CD4-positive, alpha-beta memory T cell (primary cell): Measurements from ENCODE around the gene LSP1. TPM values are rescaled to one million over a fixed set of nuclear protein-coding genes. Genes with fewer than 3 reads are reported as not detected.
A peak's percentile ranks its signal among the peaks of the same experiment; 100 is the strongest.

Experiments used
- CTCF ChIA-PET: fragments of 350-600 bp; sonication (Branson Sonifier 250); formaldehyde crosslinking; loops from one replicate; lab custom pipeline; 2021; ENCODE audit warnings: inconsistent platforms; ENCODE audit not compliant: partially characterized antibody; lab: Charles Lee
- POLR2A ChIA-PET: fragments of 350-600 bp; sonication (Branson Sonifier 250); formaldehyde crosslinking; loops from one replicate; lab custom pipeline; 2021; ENCODE audit not compliant: partially characterized antibody; lab: Charles Lee
- DNase-seq, 5 donors: peaks; one replicate each; pipeline versions ENCODE4 v3.0.0 to v3.0.0-alpha.2; 2020 to 2022; ENCODE audit warnings: mixed read lengths in 1 of 5
- H3K27ac ChIP-seq: one replicate; pipeline ENCODE4 v1.7.0; 2013; ENCODE audit warnings: low read depth, low read length
- H3K27me3 ChIP-seq: 2 replicates; pipeline ENCODE4 v1.7.0; 2013; ENCODE audit warnings: mild to moderate bottlenecking, low read length, moderate library complexity; ENCODE audit not compliant: insufficient read depth
- H3K36me3 ChIP-seq: 2 replicates; pipeline ENCODE4 v1.7.0; 2013; ENCODE audit warnings: mild to moderate bottlenecking, low read length, moderate library complexity; ENCODE audit not compliant: insufficient read depth
- H3K4me1 ChIP-seq: 2 replicates; pipeline ENCODE4 v1.7.0; 2013; ENCODE audit warnings: mild to moderate bottlenecking, low read length, moderate library complexity; ENCODE audit not compliant: insufficient read depth
- H3K4me3 ChIP-seq, 2 donors: one replicate each; pipeline ENCODE4 v1.7.0; 2013; ENCODE audit warnings: low read length in 2 of 2, mild to moderate bottlenecking in 1 of 2
- H3K9me3 ChIP-seq, 2 donors: one replicate each; pipeline ENCODE4 v1.7.0; 2013; ENCODE audit warnings: low read length in 2 of 2, control low read depth in 1 of 2; ENCODE audit not compliant: control insufficient read depth in 1 of 2
- H3K27ac Mint-ChIP-seq, 7 donors: one replicate each; pipeline ENCODE4 v1.8.0; 2020 to 2021; ENCODE audit warnings: mixed read lengths in 7 of 7, mild to moderate bottlenecking in 6 of 7, inconsistent platforms in 3 of 7, moderate library complexity in 3 of 7
- H3K27me3 Mint-ChIP-seq, 2 donors: one replicate each; pipeline ENCODE4 v1.8.0; 2020 to 2021; ENCODE audit warnings: mixed read lengths in 2 of 2
- H3K36me3 Mint-ChIP-seq, 2 donors: one replicate each; pipeline ENCODE4 v1.8.0; 2020 to 2021; ENCODE audit warnings: mixed read lengths in 2 of 2, inconsistent platforms in 1 of 2, mild to moderate bottlenecking in 1 of 2
- H3K4me1 Mint-ChIP-seq, 4 donors: one replicate each; pipeline ENCODE4 v1.8.0; 2020 to 2021; ENCODE audit warnings: mixed read lengths in 4 of 4, mild to moderate bottlenecking in 1 of 4
- H3K4me3 Mint-ChIP-seq, 8 donors: one replicate each; pipeline ENCODE4 v1.8.0; 2020 to 2021; ENCODE audit warnings: mixed read lengths in 8 of 8, mild to moderate bottlenecking in 7 of 8, moderate library complexity in 6 of 8, inconsistent platforms in 3 of 8
- H3K9me3 Mint-ChIP-seq, 8 donors: one replicate each; pipeline ENCODE4 v1.8.0; 2020 to 2021; ENCODE audit warnings: mixed read lengths in 8 of 8, mild to moderate bottlenecking in 5 of 8, inconsistent platforms in 3 of 8, moderate library complexity in 1 of 8
- intact Hi-C: fragments of 100-400 bp; cut with micrococcal nuclease; formaldehyde crosslinking; loops from one replicate; pipeline ENCODE4 v1.15.1; 2023
- polyA plus RNA-seq, 2 donors: library from polyadenylated mRNA; unstranded; fragments of 300-500 nt; fragmentation: Illumina TruSeq; gene quantifications; one replicate each; pipeline ENCODE4 v1.2.3, GENCODE V29; 2021
- total RNA-seq, 2 experiments: library from RNA; stranded (reverse); gene quantifications; one replicate each; pipeline ENCODE4 v1.2.3, GENCODE V29; 2021

Gene LSP1
- total and polyA plus RNA-seq, 4 experiments from 2014 or later, result 253 to 435 (median 325) TPM

DNA sequence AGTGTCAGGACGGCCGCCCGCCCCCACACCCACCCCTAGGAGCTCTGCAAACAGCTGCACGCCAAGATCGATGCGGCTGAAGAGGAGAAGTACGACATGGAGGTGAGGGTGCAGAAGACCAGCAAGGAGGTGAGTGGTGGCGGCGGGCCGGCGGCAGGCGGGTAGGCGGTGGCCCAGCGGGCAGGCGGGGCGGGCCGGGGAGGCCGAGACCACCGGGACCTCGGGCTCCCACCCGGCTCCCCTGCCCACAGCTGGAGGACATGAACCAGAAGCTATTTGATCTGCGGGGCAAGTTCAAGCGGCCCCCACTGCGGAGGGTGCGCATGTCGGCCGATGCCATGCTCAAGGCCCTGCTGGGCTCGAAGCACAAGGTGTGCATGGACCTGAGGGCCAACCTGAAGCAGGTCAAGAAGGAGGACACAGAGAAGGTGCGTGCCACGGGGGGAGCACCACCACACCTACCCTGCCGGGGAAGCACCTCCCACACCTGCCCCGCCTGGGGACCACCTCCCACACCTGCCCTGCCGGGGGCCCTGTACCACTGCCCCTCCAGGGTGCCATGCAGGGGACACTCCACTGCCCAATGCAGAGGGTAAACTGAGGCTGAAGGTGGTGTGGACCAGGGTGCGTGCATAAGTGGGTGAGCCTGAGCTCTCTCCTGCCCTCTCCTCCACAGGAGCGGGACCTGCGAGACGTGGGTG is 12.0 kb upstream of the LSP1 start:
- peak in 1 of 5 donors; percentile 17 for DNase-seq
- no peak overlapping the region for H3K4me3 Mint-ChIP-seq
- H3K9me3 Mint-ChIP-seq, result peaks cover 0 to 2% (median 0%) of the 10 kb centered on the region in 8 donors
- Histone ChIP-seq H3K4me3 (no peak overlapping the region), H3K27ac (no peak overlapping the region), H3K9me3 (no peaks in the 10 kb centered on the region), H3K4me1 (peaks cover 46% of the 10 kb centered on the region), H3K27me3 (no peaks in the 10 kb centered on the region), H3K36me3 (no peaks in the 10 kb centered on the region)
- no peaks in the 10 kb centered on the region for H3K36me3 Mint-ChIP-seq
- ChIA-PET CTCF (interaction anchor here (0.7 to 3.0 kb wide), 4 partner anchors 8 to 15 kb away, joined by 3 to 10 read pairs (median 4); no protein-coding TSS in a partner anchor), POLR2A (interaction anchor here (0.7 to 5.5 kb wide), 5 partner anchors 10 to 77 kb away, joined by 3 to 27 read pairs (median 3); partner anchors contain the start of gene LSP1)
- H3K27ac Mint-ChIP-seq, result peak overlapping the region in 1 of 7 donors; percentile 18
- no peaks in the 10 kb centered on the region for H3K27me3 Mint-ChIP-seq
- peaks cover 25 to 41% (median 31%) of the 10 kb centered on the region in 4 donors for H3K4me1 Mint-ChIP-seq
- intact Hi-C loops, result no loop called here

DNA sequence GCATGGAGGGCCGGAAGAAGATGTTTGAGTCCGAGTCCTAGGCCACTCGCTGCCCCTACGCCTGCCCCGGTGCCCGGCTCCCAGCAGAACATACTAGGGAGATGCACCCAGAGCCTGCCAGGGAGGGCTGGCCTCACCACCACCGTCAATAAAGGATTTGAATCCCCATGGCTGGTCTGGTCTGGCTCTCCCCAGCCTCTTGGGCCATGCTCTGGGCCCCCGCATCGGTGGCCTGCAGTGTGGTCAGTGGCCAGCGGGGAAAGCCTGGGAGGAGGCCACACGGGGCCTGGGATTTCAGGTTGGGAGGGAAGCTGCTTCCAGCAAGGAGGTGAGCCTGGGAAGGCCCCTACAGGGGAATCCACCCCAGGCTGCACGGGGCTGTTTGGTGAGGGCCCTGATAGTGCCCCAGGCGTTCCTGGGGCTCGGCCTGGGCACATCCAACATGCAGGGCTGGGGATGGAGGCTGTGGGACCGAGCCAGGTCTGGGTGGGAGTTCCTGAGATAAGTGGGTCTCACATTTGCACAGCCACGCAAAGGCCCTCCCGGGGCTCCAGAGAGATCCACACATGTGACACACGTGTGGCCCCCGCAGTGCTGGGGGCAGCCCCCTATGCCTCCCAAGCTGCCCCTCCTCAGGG is 11.3 kb upstream of the LSP1 start:
- ChIA-PET CTCF (interaction anchor here (1.3 to 3.0 kb wide), 4 partner anchors 9 to 161 kb away, joined by 4 to 10 read pairs (median 4); no protein-coding TSS in a partner anchor), POLR2A (interaction anchor here (0.7 to 5.5 kb wide), 5 partner anchors 9 to 77 kb away, joined by 3 to 27 read pairs (median 3); partner anchors contain the start of gene LSP1)
- H3K27me3 ChIP-seq, result no peaks in the 10 kb centered on the region
- no peak overlapping the region for H3K27ac Mint-ChIP-seq
- no peaks in the 10 kb centered on the region for H3K36me3 Mint-ChIP-seq
- intact Hi-C loops, result no loop called here
- no peaks in the 10 kb centered on the region for H3K9me3 ChIP-seq
- H3K9me3 Mint-ChIP-seq, result peaks cover 0 to 2% (median 0%) of the 10 kb centered on the region in 8 donors
- peaks cover 26 to 48% (median 34%) of the 10 kb centered on the region in 4 donors for H3K4me1 Mint-ChIP-seq
- H3K27ac ChIP-seq, result no peak overlapping the region
- H3K27me3 Mint-ChIP-seq, result no peaks in the 10 kb centered on the region
- DNase-seq, result no peak
- no peak overlapping the region for H3K4me3 Mint-ChIP-seq
- H3K36me3 ChIP-seq, result no peaks in the 10 kb centered on the region
- H3K4me1 ChIP-seq, result peaks cover 53% of the 10 kb centered on the region
- no peak overlapping the region for H3K4me3 ChIP-seq

DNA sequence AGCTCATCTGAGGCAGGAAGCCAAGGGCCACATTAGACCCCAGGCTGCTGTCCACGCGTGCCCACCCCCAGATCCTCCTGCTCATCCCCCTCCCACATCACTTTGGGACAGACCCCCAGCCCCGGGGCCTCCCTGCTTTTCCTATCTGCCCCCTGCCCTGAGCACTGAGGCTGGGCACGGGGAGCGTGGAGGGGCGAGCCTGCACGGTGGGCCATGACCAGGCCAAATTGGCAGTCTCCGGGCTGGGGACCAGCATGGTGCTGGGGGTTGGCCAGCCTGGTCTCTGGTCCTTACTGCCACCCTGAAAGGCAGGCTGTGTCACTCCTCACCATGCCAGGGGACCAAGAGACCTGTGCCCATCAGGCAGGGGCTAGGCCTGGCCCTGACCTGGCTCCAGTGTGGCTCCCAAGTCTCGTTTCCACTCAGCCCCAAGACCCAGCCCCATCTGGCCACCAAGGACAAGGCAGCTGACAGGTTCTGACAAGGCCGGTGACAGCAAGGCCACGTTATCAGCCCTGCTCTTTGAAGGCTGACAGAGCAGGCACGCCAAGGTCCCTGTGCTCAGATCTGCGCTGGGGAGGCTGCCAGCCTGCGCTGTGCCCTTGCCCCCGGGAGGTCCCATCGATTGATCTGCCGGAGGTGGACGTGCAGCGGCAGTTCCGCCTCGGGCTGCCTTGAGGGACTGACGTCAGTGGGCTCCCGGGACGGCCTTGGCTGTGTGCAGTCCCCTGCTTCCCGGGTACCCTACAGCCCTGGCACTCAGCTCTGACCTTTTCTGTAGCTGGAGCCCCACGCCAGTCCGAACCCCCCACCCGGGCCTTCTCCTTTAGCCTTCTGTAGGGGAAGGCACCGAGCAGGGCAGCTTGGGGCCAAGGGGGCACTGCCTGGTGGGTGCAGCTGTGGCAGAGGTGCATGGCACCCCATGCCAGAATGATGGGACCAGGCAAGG is 10.5 kb upstream of the LSP1 start:
- Histone ChIP-seq H3K4me1 (peaks cover 54% of the 10 kb centered on the region), H3K27me3 (no peaks in the 10 kb centered on the region), H3K9me3 (no peaks in the 10 kb centered on the region), H3K36me3 (no peaks in the 10 kb centered on the region), H3K4me3 (no peak overlapping the region), H3K27ac (no peak overlapping the region)
- Mint-ChIP-seq H3K9me3 (peaks cover 0 to 2% (median 0%) of the 10 kb centered on the region in 8 donors), H3K4me3 (peak overlapping the region in 1 of 8 donors; percentile 78), H3K27me3 (no peaks in the 10 kb centered on the region), H3K36me3 (no peaks in the 10 kb centered on the region), H3K27ac (peak overlapping the region in 1 of 7 donors; percentile 87), H3K4me1 (peaks cover 29 to 55% (median 38%) of the 10 kb centered on the region in 4 donors)
- intact Hi-C loops, result no loop called here
- CTCF ChIA-PET, result interaction anchor here (1.1 to 1.6 kb wide), 4 partner anchors 9 to 160 kb away, joined by 3 to 4 read pairs (median 4); partner anchors contain the start of gene LSP1
- POLR2A ChIA-PET, result interaction anchor here (0.6 to 5.5 kb wide), 3 partner anchors 9 to 1120 kb away, joined by 3 to 27 read pairs (median 3); partner anchors contain the start of gene LSP1
- peak in 1 of 5 donors; percentile 39 for DNase-seq

DNA sequence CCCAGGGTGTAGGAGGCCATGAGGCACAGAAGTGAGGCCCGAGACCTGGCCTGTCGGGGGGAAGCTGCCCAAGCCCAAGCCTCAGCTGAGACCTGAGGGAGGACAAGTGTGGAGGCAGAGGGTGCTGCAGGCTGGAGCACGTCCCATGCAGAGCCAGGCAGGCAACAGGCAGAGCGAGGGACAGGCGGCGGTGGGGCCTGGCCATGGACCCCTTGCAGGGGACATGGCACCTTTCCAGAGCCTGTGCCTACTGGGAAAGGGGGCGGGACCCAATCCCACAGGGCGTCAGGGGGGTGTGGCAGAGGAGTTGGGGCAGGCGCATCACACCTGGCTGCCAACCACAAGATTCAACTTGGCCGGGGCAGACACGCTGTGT is 9.8 kb upstream of the LSP1 start:
- H3K4me1 ChIP-seq, result peaks cover 52% of the 10 kb centered on the region
- Mint-ChIP-seq H3K4me3 (peak overlapping the region in 5 of 8 donors; percentile 1 to 90 (median 78)), H3K4me1 (peaks cover 29 to 62% (median 41%) of the 10 kb centered on the region in 4 donors), H3K27me3 (no peaks in the 10 kb centered on the region), H3K36me3 (no peaks in the 10 kb centered on the region), H3K27ac (peak overlapping the region in 4 of 7 donors; percentile 17 to 88 (median 58)), H3K9me3 (peaks cover 0 to 2% (median 0%) of the 10 kb centered on the region in 8 donors)
- intact Hi-C loops, result no loop called here
- ChIA-PET POLR2A (interaction anchor here (5.5 kb wide), 1 partner anchor 10 kb away, joined by 27 read pairs; the partner anchor contains the start of gene LSP1), CTCF (interaction anchor here (1.1 to 1.6 kb wide), 3 partner anchors 8 to 159 kb away, joined by 3 to 4 read pairs (median 4); partner anchors contain the start of gene LSP1)
- no peak overlapping the region for H3K4me3 ChIP-seq
- H3K9me3 ChIP-seq, result no peaks in the 10 kb centered on the region
- peak in 1 of 5 donors; percentile 5 for DNase-seq
- H3K27me3 ChIP-seq, result no peaks in the 10 kb centered on the region
- no peaks in the 10 kb centered on the region for H3K36me3 ChIP-seq
- no peak overlapping the region for H3K27ac ChIP-seq

DNA sequence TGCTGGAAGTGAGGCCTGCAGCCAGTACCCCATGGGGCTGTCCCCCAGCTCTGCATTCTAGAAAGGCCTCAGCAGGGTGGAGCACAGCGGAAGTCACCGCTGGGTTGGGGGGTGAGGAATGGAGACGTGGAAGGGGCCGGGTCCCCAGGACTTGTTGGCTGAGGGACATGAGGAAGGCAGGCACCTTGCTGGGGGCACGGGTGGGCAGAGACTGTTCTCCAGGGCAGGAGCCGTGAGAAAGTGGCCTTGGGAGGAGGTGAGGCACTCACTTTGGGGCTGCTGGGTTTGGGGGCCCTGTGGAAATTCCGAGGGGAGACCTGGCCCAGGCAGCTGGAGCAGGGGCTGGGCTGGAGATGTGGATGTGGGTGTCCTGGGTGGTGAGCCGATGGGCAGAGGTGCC is 9.1 kb upstream of the LSP1 start:
- Histone ChIP-seq H3K27me3 (no peaks in the 10 kb centered on the region), H3K4me1 (peaks cover 57% of the 10 kb centered on the region), H3K4me3 (peak overlapping the region in 1 of 2 donors; percentile 21), H3K27ac (peak overlapping the region; percentile 43), H3K36me3 (no peaks in the 10 kb centered on the region), H3K9me3 (no peaks in the 10 kb centered on the region)
- Mint-ChIP-seq H3K9me3 (peaks cover 0 to 2% (median 0%) of the 10 kb centered on the region in 8 donors), H3K27me3 (no peaks in the 10 kb centered on the region), H3K4me1 (peaks cover 33 to 69% (median 44%) of the 10 kb centered on the region in 4 donors), H3K27ac (peak overlapping the region in 5 of 7 donors; percentile 87 to 96 (median 91)), H3K4me3 (peak overlapping the region in 7 of 8 donors; percentile 10 to 90 (median 78)), H3K36me3 (no peaks in the 10 kb centered on the region)
- intact Hi-C loops, result loop anchor here (1.0 kb wide), 1 partner anchor 10 kb away; the partner anchor contains the start of gene LSP1
- ChIA-PET POLR2A (interaction anchor here (1.0 kb wide), 1 partner anchor 9 kb away, joined by 4 read pairs; no protein-coding TSS in a partner anchor), CTCF (no interaction called here)
- DNase-seq, result peak in 1 of 5 donors; percentile 33
